ENCODE results near the gene SUSD6.

The SUSD6 gene

DNA sequence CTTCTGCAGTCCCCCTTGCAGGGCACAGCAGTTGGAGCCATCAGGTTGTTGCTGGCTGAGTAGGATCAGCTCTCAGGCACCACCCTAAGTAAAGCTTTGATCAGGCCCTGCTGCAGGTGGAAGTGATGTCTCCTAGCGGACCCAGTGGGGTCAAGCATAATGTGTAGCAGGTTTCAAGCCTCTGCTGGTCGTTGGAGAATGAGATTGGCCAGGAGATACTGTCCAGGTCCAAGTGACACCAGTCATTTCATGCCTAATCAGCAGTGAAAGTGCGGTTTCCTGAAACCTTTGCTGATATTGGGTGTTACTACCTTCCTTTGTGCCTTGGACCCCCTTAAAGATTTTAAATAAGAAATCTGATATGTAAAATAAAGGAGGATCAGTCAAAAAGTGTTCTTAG, 72.6 kb downstream of the SUSD6 start:
- no peaks in the 10 kb centered on the region for H3K36me3 ChIP-seq (replicated peaks; ENCODE audit: low read depth, low read length)
- peaks cover 61% of the 10 kb centered on the region for H3K79me2 ChIP-seq (ENCODE audit: low read length)
- peaks cover 54% of the 10 kb centered on the region for H3K4me1 ChIP-seq (ENCODE audit: low read length)
- H3K27ac ChIP-seq (ENCODE audit: low read length): peak overlapping the region; percentile 63; the same call in 1 of the 2 replicates
- no peaks in the 10 kb centered on the region for H3K9me3 ChIP-seq (ENCODE audit: insufficient read depth, low read length)
- peak overlapping the region; percentile 61 for H3K4me2 ChIP-seq (ENCODE audit: low read length)
- no peak overlapping the region for H2AFZ ChIP-seq (ENCODE audit: low read depth, low read length)
- TF ChIP-seq EZH2phosphoT487 (IDR thresholded peaks at IDR 0.05; ENCODE audit: low read depth): no peak
- TF ChIP-seq, protein P1, sequence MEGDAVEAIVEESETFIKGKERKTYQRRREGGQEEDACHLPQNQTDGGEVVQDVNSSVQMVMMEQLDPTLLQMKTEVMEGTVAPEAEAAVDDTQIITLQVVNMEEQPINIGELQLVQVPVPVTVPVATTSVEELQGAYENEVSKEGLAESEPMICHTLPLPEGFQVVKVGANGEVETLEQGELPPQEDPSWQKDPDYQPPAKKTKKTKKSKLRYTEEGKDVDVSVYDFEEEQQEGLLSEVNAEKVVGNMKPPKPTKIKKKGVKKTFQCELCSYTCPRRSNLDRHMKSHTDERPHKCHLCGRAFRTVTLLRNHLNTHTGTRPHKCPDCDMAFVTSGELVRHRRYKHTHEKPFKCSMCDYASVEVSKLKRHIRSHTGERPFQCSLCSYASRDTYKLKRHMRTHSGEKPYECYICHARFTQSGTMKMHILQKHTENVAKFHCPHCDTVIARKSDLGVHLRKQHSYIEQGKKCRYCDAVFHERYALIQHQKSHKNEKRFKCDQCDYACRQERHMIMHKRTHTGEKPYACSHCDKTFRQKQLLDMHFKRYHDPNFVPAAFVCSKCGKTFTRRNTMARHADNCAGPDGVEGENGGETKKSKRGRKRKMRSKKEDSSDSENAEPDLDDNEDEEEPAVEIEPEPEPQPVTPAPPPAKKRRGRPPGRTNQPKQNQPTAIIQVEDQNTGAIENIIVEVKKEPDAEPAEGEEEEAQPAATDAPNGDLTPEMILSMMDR (IDR thresholded peaks at IDR 0.05; ENCODE audit: low read depth, low read length): no peak
- H3K27me3 ChIP-seq (ENCODE audit: low read depth, low read length): no peaks in the 10 kb centered on the region
- no peak overlapping the region; the same call in 1 of the 2 replicates for H3K4me3 ChIP-seq (ENCODE audit: low read length)
- H3K9ac ChIP-seq (ENCODE audit: low read length): peak overlapping the region; percentile 7; the same call in 1 of the 2 replicates
- H4K20me1 ChIP-seq (ENCODE audit: insufficient read depth, low read length): peaks cover 47% of the 10 kb centered on the region

DNA sequence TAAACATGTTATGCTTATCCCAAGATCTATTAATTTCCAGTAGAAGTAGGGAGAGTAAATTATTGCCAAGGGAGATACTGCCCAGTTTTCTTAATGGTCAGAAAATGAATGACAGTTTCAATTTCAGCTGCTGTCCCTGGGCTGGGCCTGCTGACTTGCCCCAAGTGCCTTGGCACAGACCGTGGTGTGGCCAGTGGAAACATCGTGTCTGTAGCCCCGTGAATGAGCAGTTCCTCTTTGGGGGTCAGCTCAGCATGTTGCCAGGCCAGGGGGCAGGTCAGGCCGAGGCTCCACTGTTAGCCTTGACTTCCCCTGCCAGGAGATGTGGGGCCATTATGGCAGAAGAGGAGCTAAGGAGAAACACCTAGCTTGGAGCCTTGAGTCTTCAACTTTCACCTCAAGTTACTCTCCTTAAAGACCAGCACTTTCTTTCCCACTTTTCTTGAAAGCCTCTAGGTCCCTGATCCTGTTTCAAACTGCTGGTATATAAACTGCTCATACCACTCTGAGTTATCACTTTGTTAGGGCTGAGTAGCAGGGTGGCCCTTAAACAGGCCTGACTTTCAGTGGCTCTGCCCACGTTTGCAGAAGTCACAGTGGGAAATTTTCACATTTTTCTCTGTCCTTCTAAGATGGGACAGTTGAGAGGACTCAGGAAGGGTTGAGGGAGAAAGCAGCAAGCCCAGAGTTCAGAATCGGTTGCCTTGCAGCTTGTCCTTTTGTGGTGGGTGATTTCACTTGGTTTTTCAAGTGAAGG, 73.2 kb downstream of the SUSD6 start:
- Histone ChIP-seq H3K4me1 (ENCODE audit: low read length) (peaks cover 54% of the 10 kb centered on the region), H4K20me1 (ENCODE audit: insufficient read depth, low read length) (peaks cover 47% of the 10 kb centered on the region), H2AFZ (ENCODE audit: low read depth, low read length) (no peak overlapping the region), H3K4me3 (ENCODE audit: low read length) (peak overlapping the region; percentile 34; the same call in 1 of the 2 replicates), H3K36me3 (replicated peaks; ENCODE audit: low read depth, low read length) (no peaks in the 10 kb centered on the region), H3K9me3 (ENCODE audit: insufficient read depth, low read length) (no peaks in the 10 kb centered on the region), H3K27me3 (ENCODE audit: low read depth, low read length) (no peaks in the 10 kb centered on the region), H3K4me2 (ENCODE audit: low read length) (peak overlapping the region; percentile 61), H3K27ac (ENCODE audit: low read length) (peak overlapping the region; percentile 63), H3K79me2 (ENCODE audit: low read length) (peaks cover 60% of the 10 kb centered on the region), H3K9ac (ENCODE audit: low read length) (peak overlapping the region; percentile 7; the same call in 1 of the 2 replicates)
- TF ChIP-seq, protein P1 (IDR thresholded peaks at IDR 0.05; ENCODE audit: low read depth, low read length): no peak
- TF ChIP-seq EZH2phosphoT487 (IDR thresholded peaks at IDR 0.05; ENCODE audit: low read depth): no peak

DNA sequence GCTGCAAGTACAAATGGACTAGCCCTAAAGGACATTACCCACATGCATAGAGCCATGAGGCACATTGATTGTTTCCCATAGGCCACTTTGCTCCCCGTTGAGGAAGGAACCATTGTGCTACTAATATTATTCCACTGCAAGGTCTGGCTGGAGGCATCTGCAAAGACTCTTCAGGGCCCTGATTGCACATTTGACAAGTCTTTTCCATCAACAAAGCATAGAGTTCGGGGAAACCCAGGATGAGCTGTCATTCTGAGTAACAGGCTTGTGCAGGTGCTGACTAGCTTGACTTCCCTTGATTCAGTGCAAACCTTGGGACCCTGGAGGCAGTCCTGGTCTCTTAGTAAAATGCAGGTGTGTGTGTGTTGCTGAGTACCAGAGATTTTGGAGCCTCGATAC, 73.8 kb downstream of the SUSD6 start:
- Histone ChIP-seq H3K79me2 (ENCODE audit: low read length) (peaks cover 56% of the 10 kb centered on the region), H3K4me3 (ENCODE audit: low read length) (peak overlapping the region; percentile 34), H3K9me3 (ENCODE audit: insufficient read depth, low read length) (no peaks in the 10 kb centered on the region), H3K27me3 (ENCODE audit: low read depth, low read length) (no peaks in the 10 kb centered on the region), H3K36me3 (replicated peaks; ENCODE audit: low read depth, low read length) (no peaks in the 10 kb centered on the region), H3K4me1 (ENCODE audit: low read length) (peaks cover 54% of the 10 kb centered on the region), H3K4me2 (ENCODE audit: low read length) (peak overlapping the region; percentile 61), H4K20me1 (ENCODE audit: insufficient read depth, low read length) (peaks cover 47% of the 10 kb centered on the region), H3K9ac (ENCODE audit: low read length) (peak overlapping the region; percentile 7; the same call in 1 of the 2 replicates), H2AFZ (ENCODE audit: low read depth, low read length) (no peak overlapping the region), H3K27ac (ENCODE audit: low read length) (peak overlapping the region; percentile 63)
- no peak for TF ChIP-seq EZH2phosphoT487 (IDR thresholded peaks at IDR 0.05; ENCODE audit: low read depth)
- TF ChIP-seq, protein P1 (IDR thresholded peaks at IDR 0.05; ENCODE audit: low read depth, low read length): no peak

DNA sequence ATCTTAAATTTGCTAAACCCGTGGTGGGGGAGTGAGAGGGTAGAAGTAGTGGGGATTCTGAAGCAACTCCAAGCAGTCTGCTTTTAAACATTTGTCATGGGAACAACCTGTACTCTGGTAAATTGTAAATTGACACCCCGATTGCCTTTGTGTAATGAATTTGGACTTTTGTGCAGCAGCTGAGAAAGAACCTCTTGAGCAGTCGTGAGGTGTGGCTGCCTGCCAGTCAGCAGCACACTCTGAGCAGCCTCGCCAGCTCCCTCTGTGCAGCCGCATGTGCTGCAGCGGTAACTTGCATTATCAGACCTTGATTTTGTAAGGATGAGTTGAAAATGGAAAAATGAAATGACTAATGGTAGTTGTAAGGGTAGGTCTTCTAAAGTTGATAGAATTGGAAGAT, 74.3 kb downstream of the SUSD6 start:
- no peaks in the 10 kb centered on the region for H3K27me3 ChIP-seq (ENCODE audit: low read depth, low read length)
- TF ChIP-seq EZH2phosphoT487 (IDR thresholded peaks at IDR 0.05; ENCODE audit: low read depth): no peak
- TF ChIP-seq, protein P1 (IDR thresholded peaks at IDR 0.05; ENCODE audit: low read depth, low read length): no peak
- peak overlapping the region; percentile 63 for H3K27ac ChIP-seq (ENCODE audit: low read length)
- peaks cover 54% of the 10 kb centered on the region for H3K4me1 ChIP-seq (ENCODE audit: low read length)
- H3K9me3 ChIP-seq (ENCODE audit: insufficient read depth, low read length): no peaks in the 10 kb centered on the region
- peaks cover 53% of the 10 kb centered on the region for H3K79me2 ChIP-seq (ENCODE audit: low read length)
- H3K4me3 ChIP-seq (ENCODE audit: low read length): peak overlapping the region; percentile 34
- H3K36me3 ChIP-seq (replicated peaks; ENCODE audit: low read depth, low read length): no peaks in the 10 kb centered on the region
- H2AFZ ChIP-seq (ENCODE audit: low read depth, low read length): no peak overlapping the region
- peak overlapping the region; percentile 61 for H3K4me2 ChIP-seq (ENCODE audit: low read length)
- H3K9ac ChIP-seq (ENCODE audit: low read length): 0 out of 2 replicates have a peak overlapping the region, but pooled peaks have one; percentile 7
- H4K20me1 ChIP-seq (ENCODE audit: insufficient read depth, low read length): peaks cover 46% of the 10 kb centered on the region

Data from OCI-LY3 (cell line).